Measurements from ENCODE around the gene LRMDA. TPM values are rescaled to one million over a fixed set of nuclear protein-coding genes. Genes with fewer than 3 reads are reported as not detected.

The LRMDA gene
- total and polyA plus RNA-seq, 2 of the 8 experiments (the other 6 are each of a cell fraction or from before 2014, with no cell fraction given), result 0.86 to 2.8 TPM

- POLR2A ChIA-PET (ENCODE audit: partially characterized antibody), result no interaction called here
- H3K4ac ChIP-seq (replicated peaks; ENCODE audit: insufficient read length, low read depth, low read length), result no peak overlapping the region
- no peak overlapping the region for H2BK5ac ChIP-seq (ENCODE audit: low read depth, low read length)
- H3K9me3 ChIP-seq (ENCODE audit: insufficient read depth in 2 of 2, low read depth in 1 of 2, low read length in 1 of 2), result no peaks in the 10 kb centered on the region
- H2AFZ ChIP-seq (ENCODE audit: low read length), result no peak overlapping the region
- CTCF ChIA-PET (ENCODE audit: partially characterized antibody), result interaction anchor here (0.9 to 2.7 kb wide), 5 partner anchors 20 to 630 kb away, joined by 3 to 8 read pairs (median 3); no protein-coding TSS in a partner anchor
- no peak overlapping the region for H2BK12ac ChIP-seq (ENCODE audit: low read depth, low read length)
- no peak overlapping the region for H4K8ac ChIP-seq (ENCODE audit: extremely low read depth, insufficient read depth, low read length)
- no peaks in the 10 kb centered on the region for H3K27me3 ChIP-seq (replicated peaks in 1 of 4; ENCODE audit: control insufficient read depth in 3 of 4, extremely low read depth in 1 of 4, insufficient read depth in 3 of 4, low read length in 3 of 4)
- H3K27ac ChIP-seq (ENCODE audit: low read depth, low read length), result no peak overlapping the region
- no peak overlapping the region for H3K56ac ChIP-seq (replicated peaks; ENCODE audit: insufficient read length, low read depth, low read length)
- no peaks in the 10 kb centered on the region for H3K79me2 ChIP-seq (ENCODE audit: control insufficient read depth in 1 of 2, insufficient read depth in 2 of 2, low read length in 2 of 2)
- no peak overlapping the region for H4K91ac ChIP-seq (replicated peaks; ENCODE audit: insufficient read length, low read length)
- H3K14ac ChIP-seq (ENCODE audit: insufficient read length), result no peak overlapping the region
- H2BK120ac ChIP-seq (replicated peaks; ENCODE audit: low read depth, low read length), result no peak overlapping the region
- H3K4me2 ChIP-seq (ENCODE audit: insufficient read depth in 1 of 2, low read depth in 2 of 2, low read length in 2 of 2), result no peak overlapping the region
- H2BK20ac ChIP-seq (ENCODE audit: low read length), result no peak overlapping the region
- no peak overlapping the region for H4K5ac ChIP-seq (ENCODE audit: insufficient read length, low read depth, low read length)
- no peaks in the 10 kb centered on the region for H4K20me1 ChIP-seq (replicated peaks in 1 of 2; ENCODE audit: control insufficient read depth in 1 of 2, insufficient read depth in 2 of 2, low read length in 2 of 2)
- no peak overlapping the region for H3K4me3 ChIP-seq (ENCODE audit: extremely low read depth in 1 of 4, insufficient read depth in 2 of 4, low read depth in 3 of 4, low read length in 4 of 4)
- no peak overlapping the region for H3K23ac ChIP-seq (ENCODE audit: insufficient read length)
- FAIRE-seq (no peak), DNase-seq (ENCODE audit: low read depth in 1 of 2, low spot score in 2 of 2) (no peak)
- TF ChIP-seq CBX5 (IDR thresholded peaks at IDR 0.05; ENCODE audit: low read depth, low read length) (no peak), TEAD4 (IDR thresholded peaks at IDR 0.05; ENCODE audit: low read depth, low read length) (no peak), EGR1 (IDR thresholded peaks at IDR 0.05; ENCODE audit: borderline replicate concordance, low read depth, low read length) (no peak), ZNF274 (IDR thresholded peaks at IDR 0.05; ENCODE audit: borderline replicate concordance, extremely low read depth, low read length) (no peak), CHD1 (IDR thresholded peaks at IDR 0.05; ENCODE audit: low read depth, low read length) (no peak), PHF8 (conservative IDR thresholded peaks at IDR 0.05; ENCODE audit: low read depth, low read length) (no peak), KDM1A (IDR thresholded peaks at IDR 0.05; ENCODE audit: borderline replicate concordance, low read length) (no peak), TAF1 (IDR thresholded peaks at IDR 0.05; ENCODE audit: low read depth, low read length) (no peak), SIRT6 (IDR thresholded peaks at IDR 0.05; ENCODE audit: low read length) (no peak), ATF3 (IDR thresholded peaks at IDR 0.05; ENCODE audit: insufficient read depth, low read depth, low read length) (no peak), POU5F1 (IDR thresholded peaks at IDR 0.05; ENCODE audit: low read depth, low read length) (no peak), NANOG (IDR thresholded peaks at IDR 0.05; ENCODE audit: insufficient read depth, low read depth, low read length, poor library complexity, severe bottlenecking) (no peak), SIN3A (conservative IDR thresholded peaks at IDR 0.05 in 1 of 2, IDR thresholded peaks at IDR 0.05 in 1 of 2; ENCODE audit: low read depth in 1 of 2, low read length in 2 of 2) (no peak)
- H3K4me1 ChIP-seq (replicated peaks in 1 of 4; ENCODE audit: control insufficient read depth in 3 of 4, insufficient read depth in 4 of 4, low read length in 3 of 4), result peaks cover 0 to 3% (median under 1%) of the 10 kb centered on the region in 4 experiments; a peak in 2 of 7 replicates
- H3K18ac ChIP-seq (ENCODE audit: extremely low read depth, low read length), result no peak overlapping the region
- 91% methylated on average over 4 of the region's 4 CpGs; no CpG with 5 or more reads in 1 of the 2 experiments for WGBS, 2 experiments (ENCODE audit: extremely low coverage in 1 of 2, insufficient coverage in 1 of 2, insufficient read length in 1 of 2, insufficient replicate concordance in 2 of 2, low coverage in 1 of 2, low lambda C conversion rate in 2 of 2, missing lambda C conversion rate in 1 of 2)
- no peaks in the 10 kb centered on the region for H3K23me2 ChIP-seq (ENCODE audit: low read depth, low read length)
- no peaks in the 10 kb centered on the region for H3K79me1 ChIP-seq (ENCODE audit: low read depth, low read length)
- H3K36me3 ChIP-seq (ENCODE audit: control insufficient read depth in 2 of 4, insufficient read depth in 4 of 4, low read length in 3 of 4), result no peaks in the 10 kb centered on the region
- no peak overlapping the region for H2BK15ac ChIP-seq (ENCODE audit: low read length)
- no peak overlapping the region for H3K9ac ChIP-seq (replicated peaks in 1 of 4; ENCODE audit: extremely low read depth in 1 of 4, low read depth in 3 of 4, low read length in 3 of 4)
- no peak overlapping the region for H2AK5ac ChIP-seq (ENCODE audit: low read depth, low read length)
Measured at GRCh38 chr10:76029782-76030181, 598.4 kb downstream of the LRMDA start.
